OCI-LY1 (cell line): Measurements from ENCODE around the gene STYXL1.
"Not testable (repeated sequence)": the region's sequence is repeated elsewhere in the genome, so short reads cannot be mapped to it uniquely, and the experiment has no call there.

Experiments used
- H2AFZ ChIP-seq: fragments of 200-600 bp; sonication (generic), shearing (Covaris generic); 2 replicates; pipeline ENCODE4 v1.6.0; 2014; ENCODE audit warnings: antibody characterized with exemption, mild to moderate bottlenecking, low read length
- H3F3A ChIP-seq: fragments of 200-600 bp; sonication (generic), shearing (Covaris generic); 2 replicates; pipeline ENCODE4 v1.6.0; 2014; ENCODE audit warnings: mild to moderate bottlenecking, antibody characterized with exemption, low read length, moderate library complexity; ENCODE audit not compliant: insufficient read depth
- H3K27ac ChIP-seq: fragments of 200-600 bp; sonication (generic); 2 replicates; pipeline ENCODE4 v1.5.1; 2014; ENCODE audit warnings: low read length, mixed run types, mild to moderate bottlenecking, low read depth; ENCODE audit not compliant: poor library complexity, severe bottlenecking
- H3K27me3 ChIP-seq: fragments of 200-600 bp; sonication (generic); 2 replicates; pipeline ENCODE4 v1.6.0; 2014; ENCODE audit warnings: antibody characterized with exemption, mild to moderate bottlenecking, low read length, moderate library complexity; ENCODE audit not compliant: insufficient read depth
- H3K36me3 ChIP-seq: fragments of 200-600 bp; sonication (generic); 2 replicates; pipeline ENCODE4 v1.6.1; 2014; ENCODE audit warnings: mild to moderate bottlenecking, antibody characterized with exemption, low read length, moderate library complexity, mixed read lengths; ENCODE audit not compliant: insufficient read depth
- H3K4me1 ChIP-seq: fragments of 200-600 bp; sonication (generic); 2 replicates; pipeline ENCODE4 v1.5.1; 2014; ENCODE audit warnings: mild to moderate bottlenecking, low read length, moderate library complexity; ENCODE audit not compliant: insufficient read depth, severe bottlenecking
- H3K4me2 ChIP-seq: fragments of 200-600 bp; sonication (generic), shearing (Covaris generic); 2 replicates; pipeline ENCODE4 v1.6.1; 2014; ENCODE audit warnings: low read length
- H3K4me3 ChIP-seq: fragments of 200-600 bp; sonication (generic); 2 replicates; pipeline ENCODE4 v1.5.1; 2014; ENCODE audit warnings: low read length, low read depth, mild to moderate bottlenecking, mixed read lengths; ENCODE audit not compliant: poor library complexity, severe bottlenecking
- H3K79me2 ChIP-seq: fragments of 200-600 bp; shearing (Covaris generic); 2 replicates; pipeline ENCODE4 v1.6.1; 2016; ENCODE audit warnings: mixed run types, low read length, mixed read lengths; ENCODE audit not compliant: insufficient read depth
- H3K9ac ChIP-seq: fragments of 200-600 bp; sonication (generic), shearing (Covaris generic); 2 replicates; pipeline ENCODE4 v1.6.1; 2014; ENCODE audit warnings: mild to moderate bottlenecking, low read length, mixed read lengths
- H3K9me2 ChIP-seq: fragments of 200-600 bp; sonication (generic), shearing (Covaris generic); 2 replicates; pipeline ENCODE4 v1.6.1; 2014; ENCODE audit warnings: low read depth, mild to moderate bottlenecking, low read length, mixed read lengths
- H3K9me3 ChIP-seq: fragments of 200-600 bp; shearing (Covaris generic); 2 replicates; pipeline ENCODE4 v1.6.1; 2014; ENCODE audit warnings: low read length, mixed read lengths
- H4K20me1 ChIP-seq: fragments of 200-600 bp; sonication (generic), shearing (Covaris generic); 2 replicates; pipeline ENCODE4 v1.6.0; 2016; ENCODE audit warnings: mild to moderate bottlenecking, low read length; ENCODE audit not compliant: insufficient read depth
- CTCF ChIP-seq: fragments of 200-600 bp; sonication (generic), shearing (Covaris generic); IDR thresholded peaks from 2 replicates; pipeline ENCODE4 v1.5.1; 2017; ENCODE audit warnings: mild to moderate bottlenecking, antibody characterized with exemption, low read length, moderate library complexity, mixed read lengths
- EZH2 ChIP-seq: fragments of 200-600 bp; sonication (generic), shearing (Covaris generic); IDR thresholded peaks from 2 replicates; pipeline ENCODE4 v1.8.0; 2017; ENCODE audit warnings: borderline replicate concordance, mixed run types, mild to moderate bottlenecking, antibody characterized with exemption, low read length, moderate library complexity, mixed read lengths

The STYXL1 gene

GRCh38 chr7:76040126-76040525 lies 7.7 kb downstream of the STYXL1 start:
- TF ChIP-seq CTCF (no peak), EZH2 (no peak)
- H4K20me1 ChIP-seq: no peaks in the 10 kb centered on the region
- H3K9ac ChIP-seq: no peak overlapping the region
- no peaks in the 10 kb centered on the region for H3F3A ChIP-seq
- H3K9me3 ChIP-seq: no peaks in the 10 kb centered on the region
- no peak overlapping the region for H3K4me2 ChIP-seq
- no peak overlapping the region for H3K27ac ChIP-seq
- H3K27me3 ChIP-seq: no peaks in the 10 kb centered on the region
- no peaks in the 10 kb centered on the region for H3K4me1 ChIP-seq
- H2AFZ ChIP-seq: no peak overlapping the region
- H3K4me3 ChIP-seq: no peak overlapping the region
- peaks cover 11% of the 10 kb centered on the region; the same call in 1 of the 2 replicates for H3K36me3 ChIP-seq
- no peaks in the 10 kb centered on the region for H3K9me2 ChIP-seq
- H3K79me2 ChIP-seq: no peaks in the 10 kb centered on the region

- no peaks in the 10 kb centered on the region for H3F3A ChIP-seq
- H3K36me3 ChIP-seq: 0 out of 2 replicates have a peak, but pooled peaks cover 6% of the 10 kb centered on the region
- TF ChIP-seq CTCF (no peak), EZH2 (no peak)
- H3K4me2 ChIP-seq: no peak overlapping the region
- H3K4me3 ChIP-seq: no peak overlapping the region
- H3K9me2 ChIP-seq: no peaks in the 10 kb centered on the region
- H2AFZ ChIP-seq: no peak overlapping the region
- no peaks in the 10 kb centered on the region for H3K27me3 ChIP-seq
- no peak overlapping the region for H3K9ac ChIP-seq
- H3K4me1 ChIP-seq: no peaks in the 10 kb centered on the region
- H4K20me1 ChIP-seq: no peaks in the 10 kb centered on the region
- H3K27ac ChIP-seq: no peak overlapping the region
- H3K79me2 ChIP-seq: no peaks in the 10 kb centered on the region
- H3K9me3 ChIP-seq: no peaks in the 10 kb centered on the region
These were observed 10.5 kb downstream of the STYXL1 start for GRCh38 chr7:76037310-76037709.

GRCh38 chr7:76031964-76032363 lies 15.8 kb downstream of the STYXL1 start:
- Histone ChIP-seq H3K27ac (no peak overlapping the region), H3K4me1 (no peaks in the 10 kb centered on the region), H3K79me2 (no peaks in the 10 kb centered on the region), H2AFZ (no peak overlapping the region), H3F3A (no peaks in the 10 kb centered on the region), H3K36me3 (peaks cover 5% of the 10 kb centered on the region; the same call in 1 of the 2 replicates), H3K9ac (no peak overlapping the region), H3K4me2 (no peak overlapping the region), H3K4me3 (no peak overlapping the region), H3K9me2 (no peaks in the 10 kb centered on the region), H3K27me3 (no peaks in the 10 kb centered on the region), H4K20me1 (no peaks in the 10 kb centered on the region), H3K9me3 (no peaks in the 10 kb centered on the region)
- TF ChIP-seq EZH2 (no peak), CTCF (no peak)

- H2AFZ ChIP-seq, H3K4me1 ChIP-seq, H3K9ac ChIP-seq, H3K9me3 ChIP-seq, H3K4me3 ChIP-seq, H3K4me2 ChIP-seq, H3K9me2 ChIP-seq, H3K36me3 ChIP-seq, H4K20me1 ChIP-seq, H3K79me2 ChIP-seq, H3F3A ChIP-seq, H3K27me3 ChIP-seq, H3K27ac ChIP-seq: not testable (repeated sequence)
These were observed 18.1 kb downstream of the STYXL1 start for GRCh38 chr7:76029682-76030081.
